Measurements from ENCODE around the gene MYO5A. TPM values are rescaled to one million over a fixed set of nuclear protein-coding genes. Genes with fewer than 3 reads are reported as not detected.

Gene MYO5A
- total RNA-seq, 6 donors from 2014 or later: 24.8 to 76.5 (median 35.5) TPM

- H3K27me3 ChIP-seq: peaks cover 0 to 18% (median 8%) of the 10 kb centered on the region in 4 donors
- H3K36me3 ChIP-seq: no peaks in the 10 kb centered on the region
- TF ChIP-seq POLR2A (IDR thresholded peaks at IDR 0.05) (peak in 3 of 4 donors; percentile 41 to 85 (median 58)), CTCF (IDR thresholded peaks at IDR 0.05) (no peak), EP300 (IDR thresholded peaks at IDR 0.05) (no peak), POLR2AphosphoS5 (IDR thresholded peaks at IDR 0.05) (peak in 1 of 2 donors; percentile 66)
- WGBS, 2 donors: 1 to 20% methylated on average over 1 to 38 of the region's 65 CpGs
- peaks cover 5 to 25% (median 16%) of the 10 kb centered on the region in 4 donors for H3K4me1 ChIP-seq
- H3K4me3 ChIP-seq: peak within 1 kb of the TSS; percentile 19 to 64 (median 52)
- ATAC-seq (ENCODE audit: low FRiP score in 2 of 2): peak; percentile 84 to 93
- H3K9me3 ChIP-seq: no peaks in the 10 kb centered on the region
- DNase-seq: peak; percentile 92 to 96
- H3K27ac ChIP-seq: peak within 1 kb of the TSS; percentile 82 to 90 (median 84)
These were observed 233.2 kb downstream of the MYO5A start, which contains the start of gene MYO5C for GRCh38 chr15:52295421-52296001. TSS of gene MYO5C (minus strand) at chr15:52295804. CDS start at chr15:52295636, 168 bp downstream.

- no peak for TF ChIP-seq POLR2AphosphoS5 (IDR thresholded peaks at IDR 0.05)
- no peak for TF ChIP-seq POLR2A (IDR thresholded peaks at IDR 0.05)
- no peak for TF ChIP-seq CTCF (IDR thresholded peaks at IDR 0.05)
- TF ChIP-seq EP300 (IDR thresholded peaks at IDR 0.05): no peak
- Histone ChIP-seq H3K36me3 (no peaks in the 10 kb centered on the region), H3K9me3 (no peaks in the 10 kb centered on the region), H3K27ac (peak overlapping the region; percentile 82 to 90 (median 84)), H3K4me3 (peak overlapping the region; percentile 19 to 64 (median 52)), H3K4me1 (peaks cover 5 to 29% (median 17%) of the 10 kb centered on the region in 4 donors), H3K27me3 (peaks cover 0 to 18% (median 8%) of the 10 kb centered on the region in 4 donors)
- DNase-seq (no peak), ATAC-seq (ENCODE audit: low FRiP score in 2 of 2) (peak; percentile 15 to 19)
- WGBS, 2 donors: 5 to 7% methylated on average over 8 to 24 of the region's 32 CpGs
These were observed 233.7 kb downstream of the MYO5A start for GRCh38 chr15:52294881-52295420.

- ATAC-seq (ENCODE audit: low FRiP score in 2 of 2) (no peak), DNase-seq (peak in 1 of 2 donors; percentile 39)
- TF ChIP-seq EP300 (IDR thresholded peaks at IDR 0.05) (no peak), CTCF (IDR thresholded peaks at IDR 0.05) (no peak), POLR2AphosphoS5 (IDR thresholded peaks at IDR 0.05) (no peak), POLR2A (IDR thresholded peaks at IDR 0.05) (no peak)
- peak overlapping the region in 1 of 4 donors; percentile 53 for H3K4me3 ChIP-seq
- H3K36me3 ChIP-seq: no peaks in the 10 kb centered on the region
- peak overlapping the region in 3 of 4 donors; percentile 10 to 90 (median 58) for H3K27ac ChIP-seq
- peaks cover 0 to 18% (median 8%) of the 10 kb centered on the region in 4 donors for H3K27me3 ChIP-seq
- H3K4me1 ChIP-seq: peaks cover 11 to 41% (median 20%) of the 10 kb centered on the region in 4 donors
- 52 to 80% methylated on average over 7 of the region's 7 CpGs for WGBS, 2 donors
- H3K9me3 ChIP-seq: no peaks in the 10 kb centered on the region
These were observed 235.8 kb downstream of the MYO5A start for GRCh38 chr15:52292780-52293392.

- DNase-seq: no peak
- TF ChIP-seq EP300 (IDR thresholded peaks at IDR 0.05) (no peak), POLR2A (IDR thresholded peaks at IDR 0.05) (no peak), CTCF (IDR thresholded peaks at IDR 0.05) (no peak), POLR2AphosphoS5 (IDR thresholded peaks at IDR 0.05) (no peak)
- no peaks in the 10 kb centered on the region for H3K36me3 ChIP-seq
- 69 to 71% methylated on average over 4 of the region's 4 CpGs for WGBS, 2 donors
- no peak overlapping the region for H3K4me3 ChIP-seq
- peaks cover 0 to 18% (median 8%) of the 10 kb centered on the region in 4 donors for H3K27me3 ChIP-seq
- peaks cover 11 to 44% (median 20%) of the 10 kb centered on the region in 4 donors for H3K4me1 ChIP-seq
- no peaks in the 10 kb centered on the region for H3K9me3 ChIP-seq
- H3K27ac ChIP-seq: no peak overlapping the region
- no peak for ATAC-seq (ENCODE audit: low FRiP score in 2 of 2)
These were observed 237.5 kb downstream of the MYO5A start for GRCh38 chr15:52291204-52291603.
